H1 (cell line): ENCODE results near the gene RNF141. TPM values are rescaled to one million over a fixed set of nuclear protein-coding genes. Genes with fewer than 3 reads are reported as not detected.

ENCODE experiments used
- CTCF ChIA-PET: fragments of 300-600 bp; sonication (Branson Sonifier 250); formaldehyde crosslinking; loops from one replicate; lab custom pipeline; 2021; ENCODE audit not compliant: partially characterized antibody; lab: Charles Lee
- POLR2A ChIA-PET: fragments of 300-600 bp; sonication (Branson Sonifier 250); formaldehyde crosslinking; loops from one replicate; lab custom pipeline; 2021; ENCODE audit warnings: inconsistent platforms; ENCODE audit not compliant: partially characterized antibody; lab: Charles Lee
- DNase-seq, 2 experiments: peaks; one replicate each; pipeline versions ENCODE4 v3.0.0 to v3.0.0-alpha.2; 2010 to 2022; ENCODE audit warnings: low spot score in 2 of 2, low read depth in 1 of 2, mixed read lengths in 1 of 2
- FAIRE-seq: peaks from 2 replicates; lab custom pipeline; 2011; peaks lifted over from hg19 to GRCh38; lab: Jason Lieb, UNC
- H2AFZ ChIP-seq: 2 replicates; pipeline ENCODE4 v1.8.1; 2012; ENCODE audit warnings: low read length, inconsistent platforms
- H2AK5ac ChIP-seq: 2 replicates; pipeline ENCODE4 v1.6.1; 2013; ENCODE audit warnings: low read depth, low read length
- H2BK120ac ChIP-seq: replicated peaks from 2 replicates; pipeline ENCODE3; 2013; ENCODE audit warnings: low read depth, low read length, inconsistent platforms
- H2BK12ac ChIP-seq: 2 replicates; pipeline ENCODE4 v1.6.1; 2013; ENCODE audit warnings: low read depth, low read length
- H2BK15ac ChIP-seq: 2 replicates; pipeline ENCODE4 v1.6.1; 2013; ENCODE audit warnings: low read length
- H2BK20ac ChIP-seq: 2 replicates; pipeline ENCODE4 v1.6.1; 2013; ENCODE audit warnings: low read length
- H2BK5ac ChIP-seq: 2 replicates; pipeline ENCODE4 v1.6.1; 2013; ENCODE audit warnings: low read depth, low read length
- H3K14ac ChIP-seq: 2 replicates; pipeline ENCODE4 v1.6.1; 2013; ENCODE audit warnings: inconsistent platforms; ENCODE audit not compliant: insufficient read length
- H3K18ac ChIP-seq: 2 replicates; pipeline ENCODE4 v1.6.1; 2013; ENCODE audit warnings: low read length; ENCODE audit errors: extremely low read depth
- H3K23ac ChIP-seq: 2 replicates; pipeline ENCODE4 v1.6.1; 2013; ENCODE audit warnings: inconsistent platforms; ENCODE audit not compliant: insufficient read length
- H3K23me2 ChIP-seq: 2 replicates; pipeline ENCODE4 v1.6.1; 2013; ENCODE audit warnings: low read depth, low read length
- H3K27ac ChIP-seq: 2 replicates; pipeline ENCODE4 v1.6.1; 2011; ENCODE audit warnings: low read depth, low read length, inconsistent platforms
- H3K27me3 ChIP-seq, 4 experiments: replicated peaks in 1 of 4; 1 replicate in 1 of 4; 2 replicates in 3 of 4; pipeline versions ENCODE4 v1.6.1 to v1.8.1; 2011 to 2013; ENCODE audit warnings: low read length in 3 of 4, mild to moderate bottlenecking in 3 of 4, inconsistent platforms in 2 of 4, mixed read lengths in 2 of 4, moderate library complexity in 1 of 4; ENCODE audit not compliant: control insufficient read depth in 3 of 4, insufficient read depth in 3 of 4; ENCODE audit errors: extremely low read depth in 1 of 4
- H3K36me3 ChIP-seq, 4 experiments: 2 replicates each; pipeline versions ENCODE4 v1.6.1 to v1.8.1; 2011 to 2013; ENCODE audit warnings: mild to moderate bottlenecking in 4 of 4, low read length in 3 of 4, moderate library complexity in 2 of 4, control low read depth in 1 of 4, inconsistent platforms in 1 of 4; ENCODE audit not compliant: insufficient read depth in 4 of 4, control insufficient read depth in 2 of 4
- H3K4ac ChIP-seq: replicated peaks from 2 replicates; pipeline ENCODE3; 2013; ENCODE audit warnings: low read length, low read depth, mixed read lengths, inconsistent platforms; ENCODE audit not compliant: insufficient read length
- H3K4me1 ChIP-seq, 4 experiments: replicated peaks in 1 of 4; 1 replicate in 1 of 4; 2 replicates in 3 of 4; pipeline versions ENCODE4 v1.6.1 to v1.8.1; 2011 to 2013; ENCODE audit warnings: low read length in 3 of 4, inconsistent platforms in 2 of 4, mixed read lengths in 1 of 4; ENCODE audit not compliant: insufficient read depth in 4 of 4, control insufficient read depth in 3 of 4
- H3K4me2 ChIP-seq, 2 experiments: 2 replicates each; pipeline versions ENCODE4 v1.6.1 to v1.8.1; 2011 to 2013; ENCODE audit warnings: low read depth in 2 of 2, low read length in 2 of 2, control low read depth in 1 of 2, inconsistent platforms in 1 of 2, mild to moderate bottlenecking in 1 of 2; ENCODE audit not compliant: insufficient read depth in 1 of 2
- H3K4me3 ChIP-seq, 4 experiments: fragments of 200-600, 300-600 bp in 1 of 4; sonication (generic), shearing (Covaris generic), sonication (Bioruptor Twin) in 1 of 4; 2 replicates each; pipeline versions ENCODE4 v1.5.1 to v1.8.1; 2011 to 2016; ENCODE audit warnings: low read length in 4 of 4, low read depth in 3 of 4, control low read depth in 2 of 4, inconsistent platforms in 2 of 4, mild to moderate bottlenecking in 2 of 4, mixed read lengths in 1 of 4, moderate library complexity in 1 of 4; ENCODE audit not compliant: insufficient read depth in 2 of 4; ENCODE audit errors: extremely low read depth in 1 of 4
- H3K56ac ChIP-seq: replicated peaks from 2 replicates; pipeline ENCODE3; 2013; ENCODE audit warnings: low read depth, mild to moderate bottlenecking, mixed read lengths, low read length, inconsistent platforms; ENCODE audit not compliant: insufficient read length
- H3K79me1 ChIP-seq: 2 replicates; pipeline ENCODE4 v1.6.1; 2013; ENCODE audit warnings: low read depth, low read length, control low read depth
- H3K79me2 ChIP-seq, 2 experiments: 2 replicates each; pipeline versions ENCODE4 v1.6.1 to v1.8.1; 2012 to 2013; ENCODE audit warnings: low read length in 2 of 2, mild to moderate bottlenecking in 2 of 2, inconsistent platforms in 1 of 2; ENCODE audit not compliant: insufficient read depth in 2 of 2, control insufficient read depth in 1 of 2
- H3K9ac ChIP-seq, 4 experiments: replicated peaks in 1 of 4; 1 replicate in 1 of 4; 2 replicates in 3 of 4; pipeline versions ENCODE4 v1.6.1 to v1.8.1; 2011 to 2013; ENCODE audit warnings: low read depth in 3 of 4, low read length in 3 of 4, control low read depth in 2 of 4, mild to moderate bottlenecking in 2 of 4, moderate library complexity in 2 of 4, inconsistent platforms in 1 of 4; ENCODE audit errors: extremely low read depth in 1 of 4
- H3K9me3 ChIP-seq, 2 experiments: 2 replicates each; pipeline versions ENCODE4 v1.6.1 to v1.8.1; 2012 to 2013; ENCODE audit warnings: mild to moderate bottlenecking in 2 of 2, moderate library complexity in 2 of 2, control low read depth in 1 of 2, inconsistent platforms in 1 of 2, low read depth in 1 of 2, low read length in 1 of 2, mixed read lengths in 1 of 2; ENCODE audit not compliant: insufficient read depth in 2 of 2
- H4K20me1 ChIP-seq, 2 experiments: replicated peaks in 1 of 2; 2 replicates each; pipeline versions ENCODE3 to v1.8.1; 2011 to 2013; ENCODE audit warnings: inconsistent platforms in 2 of 2, low read length in 2 of 2, mild to moderate bottlenecking in 1 of 2; ENCODE audit not compliant: insufficient read depth in 2 of 2, control insufficient read depth in 1 of 2
- H4K5ac ChIP-seq: 2 replicates; pipeline ENCODE4 v1.6.1; 2013; ENCODE audit warnings: low read length, low read depth, mixed read lengths, inconsistent platforms; ENCODE audit not compliant: insufficient read length
- H4K8ac ChIP-seq: 2 replicates; pipeline ENCODE4 v1.8.0; 2013; ENCODE audit warnings: mild to moderate bottlenecking, moderate library complexity, low read length, inconsistent platforms; ENCODE audit not compliant: insufficient read depth; ENCODE audit errors: extremely low read depth
- H4K91ac ChIP-seq: replicated peaks from 2 replicates; pipeline ENCODE3; 2013; ENCODE audit warnings: low read length, mixed read lengths, inconsistent platforms; ENCODE audit not compliant: insufficient read length
- ASH2L ChIP-seq: fragments of 200-600, 300-600 bp; sonication (generic); IDR thresholded peaks from one replicate; pipeline ENCODE4 v1.7.1; 2017; ENCODE audit warnings: low read length
- CBX5 ChIP-seq: fragments of 300-800, 300-1000 bp; sonication (generic); IDR thresholded peaks from 2 replicates; pipeline ENCODE4 v1.7.1; 2016; ENCODE audit warnings: antibody characterized with exemption, low read length, low read depth
- EZH2 ChIP-seq: fragments of 200-600 bp; sonication (generic); IDR thresholded peaks from 2 replicates; pipeline ENCODE4 v1.7.1; 2012; ENCODE audit warnings: low read depth, mild to moderate bottlenecking, moderate library complexity, low read length, inconsistent platforms; ENCODE audit not compliant: severe bottlenecking
- SAP30 ChIP-seq: fragments of 300-600 bp; sonication (generic); IDR thresholded peaks from 2 replicates; pipeline ENCODE4 v1.7.1; 2012; ENCODE audit warnings: low read length, moderate library complexity, mild to moderate bottlenecking, inconsistent platforms; ENCODE audit not compliant: insufficient read depth, insufficient replicate concordance
- SUZ12 ChIP-seq: fragments of 200-600 bp; sonication (generic); IDR thresholded peaks from 2 replicates; pipeline ENCODE4 v1.6.1; 2012; ENCODE audit warnings: mild to moderate bottlenecking, inconsistent platforms, low read length, moderate library complexity, mixed read lengths
- WGBS, 2 experiments: shearing (Covaris generic) in 1 of 2; methylation state at CpG; one replicate each; pipeline versions ENCODE4 v1.1.6 to v1.1.7; 2013 to 2015; ENCODE audit warnings: low lambda C conversion rate in 2 of 2, mixed read lengths in 2 of 2, inconsistent platforms in 1 of 2, low coverage in 1 of 2, missing lambda C conversion rate in 1 of 2; ENCODE audit not compliant: insufficient replicate concordance in 2 of 2, insufficient coverage in 1 of 2, insufficient read length in 1 of 2; ENCODE audit errors: extremely low coverage in 1 of 2, missing lambda C conversion rate in 1 of 2; 5-methylcytosine and 5-hydroxymethylcytosine counted together
- polyA plus RNA-seq, 7 experiments: library from polyadenylated mRNA; depleted of rRNA in 3 of 7; stranded (reverse) in 5 of 7; unstranded in 2 of 7; fragments of >200 nt in 5 of 7; fragments of 200-250 nt in 2 of 7; gene quantifications; 1 replicate in 5 of 7; 2 replicates in 1 of 7; 4 replicates in 1 of 7; pipeline versions ENCODE4 v1.2.1 to v1.2.3, GENCODE V29; 2011 to 2013; ENCODE audit warnings: missing spikeins in 2 of 7, mixed read lengths in 2 of 7
- total RNA-seq: library from RNA; stranded (reverse); fragmentation: NEBNext Ultra II Directional; extraction: Animal tissue kit (Norgen Biotek cat#: 25700); gene quantifications from 2 replicates; pipeline ENCODE4 v1.2.1, GENCODE V29; 2021
- TF ChIP-seq, protein P1 (sequence below), 3 experiments: IDR thresholded peaks; 1 replicate in 2 of 3; 2 replicates in 1 of 3; pipeline versions ENCODE4 v1.5.1 to v1.6.1; 2011; ENCODE audit warnings: low read length in 3 of 3, mild to moderate bottlenecking in 3 of 3, inconsistent platforms in 2 of 3, low read depth in 1 of 3, moderate library complexity in 1 of 3; ENCODE audit not compliant: insufficient read depth in 1 of 3; ENCODE audit errors: control extremely low read depth in 1 of 3

The RNF141 gene
- total and polyA plus RNA-seq, 2 of the 8 experiments (the other 6 are each of a cell fraction or from before 2014, with no cell fraction given), result 8.5 to 22.8 TPM

- H4K20me1 ChIP-seq, result no peaks in the 10 kb centered on the region
- H3K27ac ChIP-seq, result no peak overlapping the region
- WGBS, 2 experiments, result 93% methylated on average over 3 of the region's 3 CpGs; no CpG with 5 or more reads in 1 of the 2 experiments
- H3K23ac ChIP-seq, result no peak overlapping the region
- peaks cover 0 to 6% (median 0%) of the 10 kb centered on the region in 4 experiments; a peak in 2 of 7 replicates for H3K4me1 ChIP-seq
- H4K91ac ChIP-seq, result no peak overlapping the region
- H3K9me3 ChIP-seq, result no peaks in the 10 kb centered on the region
- no peak overlapping the region for H2AFZ ChIP-seq
- no peak overlapping the region for H3K4me3 ChIP-seq
- POLR2A ChIA-PET, result no interaction called here
- CTCF ChIA-PET, result interaction anchor here (0.7 to 2.8 kb wide), 12 partner anchors 8 to 1223 kb away, joined by 3 to 11 read pairs (median 4); no protein-coding TSS in a partner anchor
- no peak overlapping the region for H2BK120ac ChIP-seq
- no peak overlapping the region for H3K4me2 ChIP-seq
- no peaks in the 10 kb centered on the region for H3K79me1 ChIP-seq
- H3K79me2 ChIP-seq, result no peaks in the 10 kb centered on the region
- H3K4ac ChIP-seq, result no peak overlapping the region
- H4K5ac ChIP-seq, result no peak overlapping the region
- H2BK5ac ChIP-seq, result no peak overlapping the region
- H2BK15ac ChIP-seq, result no peak overlapping the region
- no peak overlapping the region for H2BK20ac ChIP-seq
- no peak for TF ChIP-seq CBX5
- TF ChIP-seq EZH2, result no peak
- TF ChIP-seq SUZ12, result no peak
- TF ChIP-seq, protein P1, sequence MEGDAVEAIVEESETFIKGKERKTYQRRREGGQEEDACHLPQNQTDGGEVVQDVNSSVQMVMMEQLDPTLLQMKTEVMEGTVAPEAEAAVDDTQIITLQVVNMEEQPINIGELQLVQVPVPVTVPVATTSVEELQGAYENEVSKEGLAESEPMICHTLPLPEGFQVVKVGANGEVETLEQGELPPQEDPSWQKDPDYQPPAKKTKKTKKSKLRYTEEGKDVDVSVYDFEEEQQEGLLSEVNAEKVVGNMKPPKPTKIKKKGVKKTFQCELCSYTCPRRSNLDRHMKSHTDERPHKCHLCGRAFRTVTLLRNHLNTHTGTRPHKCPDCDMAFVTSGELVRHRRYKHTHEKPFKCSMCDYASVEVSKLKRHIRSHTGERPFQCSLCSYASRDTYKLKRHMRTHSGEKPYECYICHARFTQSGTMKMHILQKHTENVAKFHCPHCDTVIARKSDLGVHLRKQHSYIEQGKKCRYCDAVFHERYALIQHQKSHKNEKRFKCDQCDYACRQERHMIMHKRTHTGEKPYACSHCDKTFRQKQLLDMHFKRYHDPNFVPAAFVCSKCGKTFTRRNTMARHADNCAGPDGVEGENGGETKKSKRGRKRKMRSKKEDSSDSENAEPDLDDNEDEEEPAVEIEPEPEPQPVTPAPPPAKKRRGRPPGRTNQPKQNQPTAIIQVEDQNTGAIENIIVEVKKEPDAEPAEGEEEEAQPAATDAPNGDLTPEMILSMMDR (IDR thresholded peaks at IDR 0.05; ENCODE audit: control extremely low read depth in 1 of 3, insufficient read depth in 1 of 3, low read depth in 1 of 3, low read length in 3 of 3), result no peak
- TF ChIP-seq SAP30, result no peak
- TF ChIP-seq ASH2L, result no peak
- no peak overlapping the region for H3K14ac ChIP-seq
- no peak overlapping the region for H2BK12ac ChIP-seq
- no peak overlapping the region for H3K9ac ChIP-seq
- H4K8ac ChIP-seq, result no peak overlapping the region
- FAIRE-seq (no peak), DNase-seq (no peak)
- no peak overlapping the region for H3K18ac ChIP-seq
- H3K23me2 ChIP-seq, result no peaks in the 10 kb centered on the region; the same call in 1 of the 2 replicates
- H2AK5ac ChIP-seq, result no peak overlapping the region
- H3K36me3 ChIP-seq, result no peaks in the 10 kb centered on the region
- H3K27me3 ChIP-seq, result no peaks in the 10 kb centered on the region
- H3K56ac ChIP-seq, result no peak overlapping the region
Measured at GRCh38 chr11:10564030-10564429, 23.0 kb upstream of the RNF141 start.
